GM21381 (cell line): ENCODE data around the gene SV2B.
"Not testable (repeated sequence)": the region's sequence is repeated elsewhere in the genome, so short reads cannot be mapped to it uniquely, and the experiment has no call there.

Source experiments
- ATAC-seq: cut with Tn5 transposase; IDR thresholded peaks from one replicate; pipeline ENCODE4 v1.9.1; 2021; ENCODE audit warnings: mild to moderate bottlenecking, moderate library complexity; ENCODE audit not compliant: unreplicated experiment

SV2B gene

GRCh38 chr15:91099995-91100813 is at the start of gene SV2B:
Gene SV2B (plus strand): TSS chr15:91100257. CDS start chr15:91226264, 126,007 bp downstream.
- no peak for ATAC-seq

GRCh38 chr15:91051248-91051647 is 48.8 kb upstream of the SV2B start:
- ATAC-seq, result no peak

GRCh38 chr15:91054816-91055215 is 45.2 kb upstream of the SV2B start:
- no peak for ATAC-seq

DNA sequence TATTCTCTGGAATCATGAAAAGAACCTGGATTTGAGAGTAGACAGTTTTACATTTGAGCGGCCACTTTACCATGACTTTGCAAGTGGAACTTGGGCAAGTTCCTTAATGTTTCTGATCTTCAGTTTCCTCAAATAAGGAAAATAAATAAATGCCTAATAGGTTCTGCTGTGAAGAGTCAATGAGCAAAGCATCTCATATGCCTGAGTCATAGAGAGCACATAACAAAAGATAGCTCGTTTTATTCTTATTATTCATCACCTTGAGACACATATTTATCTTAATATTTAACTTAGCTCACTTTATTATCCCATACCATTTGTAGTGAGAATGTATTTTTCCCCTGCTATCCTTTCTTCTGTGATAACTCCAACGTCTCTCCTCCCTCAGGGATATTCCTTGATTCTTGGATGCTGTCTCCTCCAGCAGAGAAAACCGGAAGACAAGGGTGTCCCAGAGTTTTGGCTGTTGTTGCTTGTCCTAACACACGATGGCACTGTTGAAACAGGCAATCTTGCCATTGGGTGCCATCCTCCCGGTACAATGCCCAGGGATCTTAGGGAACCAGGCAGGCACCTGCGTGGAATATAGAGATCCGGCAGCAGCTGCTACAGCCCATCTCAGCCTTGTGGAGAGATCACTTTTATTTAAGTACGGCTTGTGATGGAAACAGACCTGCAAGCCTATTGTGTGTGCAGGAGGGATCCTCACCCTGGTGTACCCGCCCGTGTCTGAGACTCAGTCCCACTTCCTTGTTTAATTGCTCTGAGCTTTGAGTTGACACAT is 44.3 kb upstream of the SV2B start:
- ATAC-seq, result peak; percentile 70

DNA sequence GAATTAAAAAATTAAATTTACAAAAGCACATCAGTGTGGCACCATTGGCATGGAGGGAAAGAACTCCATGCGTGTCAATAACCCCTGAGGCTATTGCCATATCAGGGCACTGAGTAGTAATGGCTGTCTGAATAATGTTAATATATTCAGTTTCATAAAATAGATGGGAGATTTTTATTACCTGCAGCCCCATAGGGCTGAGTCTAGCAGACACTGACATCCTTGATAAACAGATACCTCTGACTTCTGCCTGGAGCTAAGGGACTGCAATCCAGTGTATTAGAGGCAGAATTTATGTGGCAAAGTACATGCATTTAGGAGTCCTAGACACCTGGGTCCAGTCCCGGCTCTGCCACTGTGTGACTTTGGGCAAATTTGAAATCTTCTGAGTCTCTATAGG is 38.8 kb upstream of the SV2B start:
- no peak for ATAC-seq

DNA sequence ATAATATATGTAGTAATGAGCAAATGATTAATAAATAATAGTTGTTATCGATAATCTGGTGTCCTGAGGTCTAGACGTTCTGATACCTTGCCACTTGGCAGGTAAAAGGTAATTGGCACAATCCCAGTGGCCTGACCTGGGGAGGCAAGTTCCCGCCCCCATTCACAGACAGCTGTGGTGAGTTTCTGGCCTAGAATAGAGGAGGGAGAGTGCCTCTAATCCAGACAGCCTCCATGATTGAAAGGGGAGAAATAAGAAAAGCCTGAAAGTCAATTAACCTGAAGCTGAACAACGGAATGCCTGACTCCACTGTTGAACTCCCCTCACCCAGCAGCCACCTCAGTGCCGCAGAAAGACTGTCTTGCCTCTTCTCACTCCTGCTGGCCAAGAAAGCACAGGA is 38.1 kb upstream of the SV2B start:
- no peak for ATAC-seq

- ATAC-seq, result no peak
Observed at GRCh38 chr15:91065505-91065904, 34.6 kb upstream of the SV2B start.

- no peak for ATAC-seq
Observed at GRCh38 chr15:91067036-91067435, 33.0 kb upstream of the SV2B start.

DNA sequence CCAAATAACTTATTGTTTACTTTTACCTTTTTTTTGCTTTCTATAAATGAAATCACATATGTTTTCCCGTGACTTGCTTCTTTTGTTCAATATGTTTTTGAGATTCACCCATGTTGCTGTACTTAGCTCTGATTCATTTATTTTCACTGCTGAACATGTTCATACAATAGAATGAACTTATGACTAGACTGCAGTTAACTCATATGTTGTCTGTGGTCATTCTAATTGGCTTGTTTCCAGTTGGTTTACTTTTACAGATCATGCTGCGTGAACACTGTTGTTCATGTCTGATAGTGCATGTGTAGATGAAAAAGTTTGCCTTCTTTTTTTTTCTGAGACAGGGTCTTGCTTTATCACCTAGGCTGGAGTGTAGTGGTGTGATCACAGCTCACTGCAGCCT is 31.6 kb upstream of the SV2B start:
- ATAC-seq, result no peak

DNA sequence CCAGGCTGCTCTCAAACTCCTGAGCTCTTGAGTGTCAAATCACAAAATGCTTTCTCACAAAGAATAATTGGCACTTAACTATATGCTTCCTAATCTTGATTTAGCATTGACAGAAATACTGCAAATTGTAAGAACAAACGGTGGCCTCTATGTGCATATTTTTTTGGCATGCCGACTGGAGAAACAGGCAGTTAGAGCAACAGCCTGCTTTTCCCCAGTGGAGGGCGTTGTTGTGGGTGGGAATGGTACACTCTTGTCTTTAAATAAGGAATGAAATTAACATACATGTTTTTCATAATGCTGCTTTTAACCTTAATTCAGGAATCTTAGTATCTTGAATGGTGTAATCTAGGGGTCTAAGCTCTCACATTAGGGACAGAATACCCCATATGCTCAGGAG is 31.1 kb upstream of the SV2B start:
- ATAC-seq, result no peak

- ATAC-seq, result no peak
Observed at GRCh38 chr15:91070872-91071271, 29.2 kb upstream of the SV2B start.

- no peak for ATAC-seq
Observed at GRCh38 chr15:91072161-91072560, 27.9 kb upstream of the SV2B start.

GRCh38 chr15:91073077-91073476 is 27.0 kb upstream of the SV2B start:
- ATAC-seq, result no peak

DNA sequence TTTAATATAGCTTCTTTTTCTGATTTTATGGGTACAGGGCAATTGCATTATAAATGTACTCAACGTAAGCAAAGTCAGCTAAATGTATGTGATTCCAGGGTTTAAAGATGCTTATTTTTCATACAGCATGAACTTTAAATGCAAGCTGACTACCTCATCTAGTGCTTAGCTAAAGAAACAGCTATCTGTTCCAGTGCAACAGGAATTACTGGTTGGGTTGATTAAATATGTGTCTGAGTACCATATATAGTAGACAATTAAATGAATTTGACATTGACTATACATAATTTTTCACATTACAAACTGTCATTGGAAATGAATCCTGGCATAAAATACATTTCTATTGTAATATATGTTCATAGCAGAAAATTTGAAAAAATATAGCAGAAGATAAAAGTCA is 26.3 kb upstream of the SV2B start:
- no peak for ATAC-seq

- no peak for ATAC-seq
Observed at GRCh38 chr15:91075739-91076138, 24.3 kb upstream of the SV2B start.

GRCh38 chr15:91077029-91077428 is 23.0 kb upstream of the SV2B start:
- no peak for ATAC-seq

- not testable (repeated sequence) for ATAC-seq
Observed at GRCh38 chr15:91093866-91094265, 6.2 kb upstream of the SV2B start.

DNA sequence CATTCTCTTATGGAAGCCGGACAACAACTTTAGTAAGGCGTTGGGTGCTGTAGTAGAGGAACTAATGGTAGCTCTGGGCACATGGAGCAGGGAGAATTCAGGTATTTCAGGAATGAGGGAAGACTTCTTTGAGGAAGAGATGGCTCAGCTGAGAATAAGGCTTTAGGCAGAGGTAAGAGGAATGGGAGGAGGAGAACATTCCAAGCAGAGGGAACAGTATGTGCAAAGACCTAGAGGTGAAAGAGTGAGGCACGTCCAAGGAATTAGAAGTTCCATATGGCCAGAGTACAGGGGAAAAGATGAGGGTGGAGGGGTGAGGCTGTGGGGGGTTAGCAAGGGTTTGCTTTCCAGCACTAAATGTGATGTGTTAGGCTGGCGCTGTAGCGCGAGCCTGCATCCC is 1.6 kb upstream of the SV2B start:
- ATAC-seq, result no peak

- no peak for ATAC-seq
Observed at GRCh38 chr15:91099616-91099994, 452 bp upstream of the SV2B start.

- ATAC-seq, result no peak
Observed at GRCh38 chr15:91100814-91101607, 954 bp downstream of the SV2B start.

DNA sequence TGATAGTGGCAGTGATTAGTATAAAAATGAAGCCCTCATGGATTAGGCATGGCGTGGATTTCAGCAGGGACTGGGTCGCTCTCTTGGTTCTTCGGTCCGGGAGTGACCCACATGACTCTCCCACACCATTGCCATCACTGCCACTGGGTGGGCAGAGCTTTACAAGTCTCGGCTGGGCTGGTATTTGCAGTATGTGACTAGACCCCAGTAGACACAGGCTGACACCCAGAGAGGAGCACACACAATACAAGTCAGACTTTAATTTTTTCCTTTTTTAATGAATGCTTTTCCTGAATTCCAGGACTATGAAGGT is 1.5 kb downstream of the SV2B start:
- no peak for ATAC-seq
